ENCODE data around the gene NOTCH3. TPM values are rescaled to one million over a fixed set of nuclear protein-coding genes. Genes with fewer than 3 reads are reported as not detected.

Gene NOTCH3
- total RNA-seq, 1 donor = 27.6 TPM

DNA sequence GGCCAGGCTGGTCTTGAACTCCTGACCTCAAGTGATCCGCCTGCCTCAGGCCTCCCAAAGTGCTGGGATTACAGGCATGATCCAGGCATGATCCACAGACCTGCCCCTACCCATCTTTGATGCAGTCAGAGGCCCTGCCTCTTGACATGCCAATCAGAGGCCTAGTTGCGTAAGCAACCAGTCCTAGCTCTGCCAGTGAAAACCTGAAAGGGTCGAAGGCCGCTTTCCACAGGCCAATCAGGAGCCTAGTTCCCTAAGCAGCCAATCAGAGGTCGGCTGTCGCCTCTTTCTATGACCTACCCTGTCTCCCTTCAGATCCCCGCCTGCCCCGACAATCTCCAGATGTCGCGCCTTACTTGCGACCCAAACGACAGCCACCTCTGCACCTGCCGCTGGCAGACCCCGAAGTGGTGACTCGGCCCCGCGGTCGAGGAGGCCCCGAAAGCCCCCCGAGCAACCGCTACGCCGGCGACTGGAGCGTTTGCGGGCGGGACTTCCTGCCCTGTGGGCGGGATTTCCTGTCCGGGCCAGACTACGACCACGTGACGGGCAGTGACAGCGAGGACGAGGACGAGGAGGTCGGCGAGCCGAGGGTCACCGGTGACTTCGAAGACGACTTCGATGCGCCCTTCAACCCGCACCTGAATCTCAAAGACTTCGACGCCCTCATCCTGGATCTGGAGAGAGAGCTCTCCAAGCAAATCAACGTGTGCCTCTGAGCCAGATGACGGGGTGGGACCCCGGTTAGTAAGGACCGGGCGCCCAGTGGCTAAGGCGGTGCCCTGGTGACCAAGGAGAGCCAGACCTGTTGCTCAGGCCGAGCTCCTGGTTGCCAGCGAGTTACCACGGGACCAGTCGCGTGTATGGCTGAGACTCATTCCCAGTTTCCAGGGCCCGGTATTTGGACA is 87.3 kb downstream of the NOTCH3 start:
- H3K4me3 ChIP-seq (ENCODE audit: low read depth, low read length) = no peak overlapping the region
- TF ChIP-seq CTCF (IDR thresholded peaks at IDR 0.05; ENCODE audit: insufficient read depth, low read depth, low read length) = no peak
- no peak for DNase-seq (ENCODE audit: low read depth)

DNA sequence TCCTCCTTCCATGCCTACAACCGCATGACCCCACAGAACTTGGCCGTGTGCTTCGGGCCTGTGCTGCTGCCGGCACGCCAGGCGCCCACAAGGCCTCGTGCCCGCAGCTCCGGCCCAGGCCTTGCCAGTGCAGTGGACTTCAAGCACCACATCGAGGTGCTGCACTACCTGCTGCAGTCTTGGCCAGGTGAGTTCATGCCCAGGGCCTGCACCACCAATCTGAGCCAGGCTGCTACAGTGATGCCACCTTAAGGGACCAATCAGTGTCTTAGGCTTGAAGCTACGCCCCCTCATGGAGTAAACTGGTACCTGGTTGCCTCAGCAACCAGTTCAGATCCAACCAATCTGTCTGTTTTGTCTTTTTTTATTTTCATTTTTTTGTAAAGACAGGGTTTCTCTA is 88.4 kb downstream of the NOTCH3 start:
- DNase-seq (ENCODE audit: low read depth) = no peak
- TF ChIP-seq CTCF (IDR thresholded peaks at IDR 0.05; ENCODE audit: insufficient read depth, low read depth, low read length) = no peak
- no peak overlapping the region for H3K4me3 ChIP-seq (ENCODE audit: low read depth, low read length)

DNA sequence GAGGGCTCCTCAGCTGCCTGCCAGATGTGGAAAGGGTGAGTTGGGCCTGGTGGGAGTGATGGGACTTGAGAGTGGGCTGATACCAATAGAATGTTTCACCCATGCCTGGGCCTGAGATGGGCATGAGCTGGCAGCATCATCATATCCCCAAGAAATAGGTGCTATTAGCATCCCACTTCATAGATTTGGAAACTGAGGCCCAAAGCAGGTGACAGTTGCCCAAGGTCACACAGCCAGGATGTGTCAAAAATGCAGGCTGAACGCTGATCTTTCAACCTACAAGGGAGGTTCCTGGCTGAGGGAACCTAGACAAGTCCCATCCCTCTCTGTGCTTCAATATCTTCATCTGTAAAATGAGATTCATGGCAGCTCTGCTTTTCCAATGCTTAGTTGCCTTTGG is 89.0 kb downstream of the NOTCH3 start:
- TF ChIP-seq CTCF (IDR thresholded peaks at IDR 0.05; ENCODE audit: insufficient read depth, low read depth, low read length) = no peak
- no peak overlapping the region for H3K4me3 ChIP-seq (ENCODE audit: low read depth, low read length)
- no peak for DNase-seq (ENCODE audit: low read depth)

DNA sequence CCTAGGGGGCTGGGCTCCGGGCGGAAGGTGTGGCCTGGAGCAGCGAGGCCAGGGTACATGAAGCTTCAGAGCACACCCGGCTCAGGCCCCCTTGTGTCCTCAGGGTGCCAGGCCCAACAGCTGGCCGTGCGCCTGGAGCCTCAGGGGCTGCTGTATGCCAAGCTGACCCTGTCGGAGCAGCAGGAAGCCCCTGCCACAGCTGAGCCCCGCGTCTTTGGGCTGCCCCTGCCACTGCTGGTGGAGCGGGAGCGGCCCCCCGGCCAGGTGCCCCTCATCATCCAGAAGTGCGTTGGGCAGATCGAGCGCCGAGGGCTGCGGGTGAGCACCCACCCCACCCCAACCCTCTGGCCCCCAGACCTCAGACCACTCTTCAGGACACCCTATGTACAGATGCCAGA is 90.4 kb downstream of the NOTCH3 start:
- DNase-seq (ENCODE audit: low read depth) = no peak
- TF ChIP-seq CTCF (IDR thresholded peaks at IDR 0.05; ENCODE audit: insufficient read depth, low read depth, low read length) = no peak

DNA sequence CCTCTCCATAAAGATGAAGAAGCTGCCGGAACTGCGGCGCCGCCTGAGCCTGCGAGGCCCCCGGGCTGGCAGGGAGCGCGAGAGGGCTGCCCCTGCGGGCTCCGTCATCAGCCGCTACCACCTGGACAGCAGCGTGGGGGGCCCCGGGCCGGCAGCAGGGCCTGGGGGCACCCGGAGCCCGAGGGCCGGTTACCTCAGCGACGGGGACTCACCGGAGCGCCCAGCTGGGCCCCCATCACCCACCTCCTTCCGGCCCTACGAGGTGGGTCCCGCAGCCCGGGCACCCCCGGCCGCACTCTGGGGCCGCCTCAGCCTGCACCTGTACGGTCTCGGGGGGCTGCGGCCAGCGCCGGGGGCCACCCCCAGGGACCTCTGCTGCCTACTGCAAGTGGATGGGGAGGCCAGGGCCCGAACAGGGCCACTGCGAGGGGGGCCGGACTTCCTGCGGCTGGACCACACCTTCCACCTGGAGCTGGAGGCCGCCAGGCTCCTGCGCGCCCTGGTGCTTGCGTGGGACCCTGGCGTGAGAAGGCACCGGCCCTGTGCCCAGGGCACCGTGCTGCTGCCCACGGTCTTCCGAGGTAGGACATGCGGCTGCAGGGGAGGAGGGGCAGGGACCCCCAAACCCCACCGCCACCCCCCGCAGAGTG is 90.9 kb downstream of the NOTCH3 start:
- no peak for DNase-seq (ENCODE audit: low read depth)
- TF ChIP-seq CTCF (IDR thresholded peaks at IDR 0.05; ENCODE audit: insufficient read depth, low read depth, low read length) = no peak
- no peak overlapping the region for H3K4me3 ChIP-seq (ENCODE audit: low read depth, low read length)

More for the DNA sequence above, 90.4 kb downstream of the NOTCH3 start:
- no peak overlapping the region for H3K4me3 ChIP-seq (ENCODE audit: low read depth, low read length)

Small RNA genes within 50 kb of the gene (small RNA-seq; reads per million reads assigned to genes)
- gene MIR6795 = not detected
- gene RNU6-782P = not detected

Other genes starting within 250 kb of the NOTCH3 start
- gene SLC1A6, start 221.1 kb downstream of the NOTCH3 start, total RNA-seq = not detected in 2 replicates
- gene CASP14, start 151.5 kb downstream of the NOTCH3 start, total RNA-seq = not detected in 2 replicates
- gene OR1I1, start 118.8 kb downstream of the NOTCH3 start, total RNA-seq = not detected in 2 replicates
- 51.0 and 61.2 TPM in 2 replicates for gene SYDE1, start 93.6 kb downstream of the NOTCH3 start, total RNA-seq
- gene EPHX3, start 31.5 kb upstream of the NOTCH3 start, total RNA-seq = under 0.01 TPM in 2 replicates
- 25.8 and 26.3 TPM in 2 replicates for gene BRD4, start 131.5 kb upstream of the NOTCH3 start, total RNA-seq
- gene AKAP8, start 178.8 kb upstream of the NOTCH3 start, total RNA-seq = 16.0 and 19.6 TPM in 2 replicates
- gene AKAP8L, start 218.0 kb upstream of the NOTCH3 start, total RNA-seq = 59.6 and 61.3 TPM in 2 replicates
- gene WIZ, start 249.0 kb upstream of the NOTCH3 start, total RNA-seq = 7.3 and 7.4 TPM in 2 replicates